Breast epithelium (tissue), 3 donors: Measurements from ENCODE around the gene RCOR1.

Experiments
- POLR2A ChIP-seq: fragments of 450-650 bp; IDR thresholded peaks from one replicate; pipeline ENCODE4 v1.6.1; 2016; ENCODE audit warnings: antibody characterized with exemption, mild to moderate bottlenecking, moderate library complexity
- POLR2AphosphoS5 ChIP-seq, 3 donors: sonication (generic); formaldehyde crosslinking; IDR thresholded peaks; one replicate each; pipeline ENCODE4 v1.6.1; 2017; ENCODE audit warnings: antibody characterized with exemption in 3 of 3
- TF ChIP-seq, protein P1 (sequence below), 3 donors: fragments of 450-650 bp; IDR thresholded peaks; one replicate each; pipeline ENCODE4 v1.5.1; 2016 to 2017; ENCODE audit warnings: antibody characterized with exemption in 3 of 3, mild to moderate bottlenecking in 3 of 3, moderate library complexity in 3 of 3

DNA sequence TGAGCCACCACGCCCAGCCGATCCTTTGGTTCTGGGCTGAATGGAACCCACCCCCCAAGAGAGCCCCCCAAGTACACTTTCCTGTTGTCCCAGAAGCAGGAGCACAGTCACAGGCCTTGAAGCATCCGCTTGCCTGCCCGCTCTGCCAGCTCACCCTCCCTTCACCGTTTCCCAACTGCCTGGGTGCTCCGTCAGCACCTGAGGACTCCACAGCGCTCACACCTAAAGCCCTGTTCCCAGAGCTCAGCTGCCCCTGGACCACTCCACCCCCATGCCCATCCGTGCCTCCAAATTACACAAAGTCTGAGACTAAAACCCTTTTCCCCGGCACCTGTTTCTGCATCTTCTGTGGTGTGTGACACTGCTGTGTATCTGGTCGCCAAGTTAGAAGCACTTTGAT is 140.5 kb downstream of the RCOR1 start:
- no peak for TF ChIP-seq POLR2A
- TF ChIP-seq, protein P1, sequence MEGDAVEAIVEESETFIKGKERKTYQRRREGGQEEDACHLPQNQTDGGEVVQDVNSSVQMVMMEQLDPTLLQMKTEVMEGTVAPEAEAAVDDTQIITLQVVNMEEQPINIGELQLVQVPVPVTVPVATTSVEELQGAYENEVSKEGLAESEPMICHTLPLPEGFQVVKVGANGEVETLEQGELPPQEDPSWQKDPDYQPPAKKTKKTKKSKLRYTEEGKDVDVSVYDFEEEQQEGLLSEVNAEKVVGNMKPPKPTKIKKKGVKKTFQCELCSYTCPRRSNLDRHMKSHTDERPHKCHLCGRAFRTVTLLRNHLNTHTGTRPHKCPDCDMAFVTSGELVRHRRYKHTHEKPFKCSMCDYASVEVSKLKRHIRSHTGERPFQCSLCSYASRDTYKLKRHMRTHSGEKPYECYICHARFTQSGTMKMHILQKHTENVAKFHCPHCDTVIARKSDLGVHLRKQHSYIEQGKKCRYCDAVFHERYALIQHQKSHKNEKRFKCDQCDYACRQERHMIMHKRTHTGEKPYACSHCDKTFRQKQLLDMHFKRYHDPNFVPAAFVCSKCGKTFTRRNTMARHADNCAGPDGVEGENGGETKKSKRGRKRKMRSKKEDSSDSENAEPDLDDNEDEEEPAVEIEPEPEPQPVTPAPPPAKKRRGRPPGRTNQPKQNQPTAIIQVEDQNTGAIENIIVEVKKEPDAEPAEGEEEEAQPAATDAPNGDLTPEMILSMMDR (IDR thresholded peaks at IDR 0.05): no peak
- TF ChIP-seq POLR2AphosphoS5 (IDR thresholded peaks at IDR 0.05): no peak
